HUDEP-2 (cell line): ENCODE results near the gene IFRD2.
"Not testable (repeated sequence)": the region's sequence is repeated elsewhere in the genome, so short reads cannot be mapped to it uniquely, and the experiment has no call there.

Source experiments
- DNase-seq, 76 experiments: peaks; one replicate each; lab custom pipeline; 2025; ENCODE audit not compliant: unreplicated experiment in 76 of 76; lab: John Stamatoyannopoulos, UW

Gene IFRD2

DNA sequence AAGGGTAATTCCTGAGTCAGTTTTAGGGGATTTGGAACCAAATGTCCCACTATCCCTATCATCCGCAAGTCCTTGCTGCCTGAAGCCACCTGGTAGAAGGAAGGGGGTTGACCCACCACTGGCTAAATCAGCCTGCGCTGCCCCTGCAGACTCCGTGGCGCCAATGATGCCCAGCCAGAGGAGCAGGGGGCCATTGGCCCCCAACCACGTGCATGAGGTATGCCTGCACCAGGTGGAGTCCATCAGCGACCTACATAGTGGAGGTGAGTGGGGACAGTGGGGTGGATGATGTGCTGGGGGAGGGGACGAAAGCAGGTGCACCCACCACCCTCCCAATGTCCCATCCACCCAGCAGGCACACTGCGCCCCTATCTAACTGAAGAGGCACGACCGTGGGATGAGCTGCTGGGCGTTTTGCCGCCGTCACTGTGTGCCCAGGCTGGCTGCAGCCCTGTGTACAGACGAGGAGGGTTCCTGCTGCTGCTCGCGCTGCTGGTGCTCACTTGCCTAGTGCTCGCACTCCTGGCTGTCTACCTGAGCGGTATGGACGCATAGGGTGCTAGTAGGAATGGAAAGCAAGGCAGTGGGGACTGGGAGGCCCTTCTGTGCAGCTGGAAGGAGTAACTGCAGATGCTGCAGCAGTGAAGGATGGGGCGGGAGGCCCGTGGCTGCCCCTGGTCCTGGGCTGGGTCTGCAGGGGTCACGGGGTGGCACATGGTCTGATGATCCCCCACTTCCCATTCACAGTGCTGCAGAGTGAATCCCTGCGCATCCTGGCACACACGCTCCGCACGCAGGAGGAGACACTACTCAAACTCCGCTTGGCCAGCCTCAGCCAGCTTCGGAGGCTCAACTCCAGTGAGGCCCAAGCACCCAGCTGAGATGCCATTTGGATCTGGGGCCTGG lies 5.7 kb downstream of the IFRD2 start:
- DNase-seq = no peak

- not testable (repeated sequence) for DNase-seq
These were observed 8.1 kb downstream of the IFRD2 start for GRCh38 chr3:50284121-50284520.

DNA sequence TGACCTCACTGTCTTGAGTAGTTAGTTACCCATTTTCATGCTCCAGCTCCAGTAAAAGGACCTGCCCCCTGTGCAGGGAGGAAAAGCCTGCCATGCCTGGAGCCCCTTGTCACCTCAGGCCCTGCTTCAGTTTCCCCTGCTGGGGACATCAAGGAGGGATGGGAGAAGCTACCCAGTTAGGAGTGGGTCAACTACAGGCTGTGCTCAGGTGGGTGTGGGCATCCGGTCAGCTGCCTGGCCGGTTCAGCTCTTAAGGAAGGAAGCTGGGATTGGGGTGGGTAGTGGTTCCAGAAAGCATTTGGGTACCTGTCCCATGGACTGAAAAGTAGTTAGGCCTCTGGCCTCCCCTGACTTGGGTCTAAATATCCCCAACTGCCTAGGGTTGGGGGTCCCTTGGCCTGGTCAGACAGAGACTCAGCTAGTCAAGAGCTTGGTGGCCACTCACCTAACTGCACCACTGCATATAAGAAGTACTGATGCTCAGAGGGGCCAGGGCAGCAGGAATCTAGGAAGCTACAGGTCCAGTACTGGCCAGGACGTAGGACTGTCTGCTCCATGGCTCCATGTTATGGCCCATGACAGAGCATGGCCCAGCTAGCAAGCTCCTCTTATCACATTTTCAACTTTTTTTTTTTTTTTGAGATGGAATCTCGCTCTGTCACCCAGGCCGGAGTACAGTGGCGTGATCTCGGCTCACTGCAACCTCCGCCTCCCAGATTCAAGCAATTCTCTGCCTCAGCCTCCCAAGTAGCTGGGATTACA lies 12.8 kb downstream of the IFRD2 start:
- no peak for DNase-seq

GRCh38 chr3:50278880-50279224 lies 13.4 kb downstream of the IFRD2 start, which contains the start of gene LSMEM2:
TSS of gene LSMEM2 (plus strand) at chr3:50279087. CDS start at chr3:50279114, 27 bp downstream.
- DNase-seq = no peak

DNA sequence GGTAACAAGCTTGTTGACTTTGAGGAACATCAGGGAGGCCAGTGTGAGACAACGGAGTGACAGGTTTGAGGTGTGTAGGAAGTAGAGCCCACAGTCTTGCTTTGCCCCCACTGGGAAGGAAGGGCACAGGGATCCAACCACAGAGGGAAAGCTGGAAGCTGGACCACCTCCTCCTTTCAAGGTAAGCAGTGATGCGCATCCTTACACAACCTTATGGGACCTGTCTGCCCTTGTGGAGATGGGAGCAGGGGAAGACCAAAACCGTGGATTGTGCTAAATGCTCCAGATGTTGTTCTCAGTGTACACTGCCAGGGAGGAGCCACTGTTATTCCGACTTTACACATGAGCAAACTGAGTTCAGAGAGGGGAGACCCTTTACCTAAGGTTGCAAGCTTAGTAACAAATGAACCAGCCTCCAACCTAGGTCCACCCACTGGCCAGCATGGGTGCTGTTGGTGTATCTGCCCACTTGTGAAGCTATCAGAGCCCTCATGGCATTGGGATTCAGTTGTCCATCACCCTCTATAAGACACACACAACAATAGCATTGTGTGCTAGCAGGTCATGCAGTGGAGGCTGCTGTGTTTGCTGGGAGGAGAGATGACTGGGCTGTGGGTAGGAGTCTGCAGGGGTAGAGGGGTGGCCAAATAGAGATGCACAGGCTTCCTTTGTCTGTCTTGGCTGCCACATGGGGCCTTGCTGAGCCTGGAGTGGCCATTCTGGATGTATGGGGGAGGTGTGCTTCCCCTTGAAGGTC lies 13.9 kb downstream of the IFRD2 start:
- no peak for DNase-seq

- no peak for DNase-seq
These were observed 15.5 kb downstream of the IFRD2 start for GRCh38 chr3:50276762-50277101.

- no peak for DNase-seq
These were observed 16.1 kb downstream of the IFRD2 start for GRCh38 chr3:50275996-50276761.

GRCh38 chr3:50275141-50275995 lies 16.9 kb downstream of the IFRD2 start:
- DNase-seq = no peak

DNA sequence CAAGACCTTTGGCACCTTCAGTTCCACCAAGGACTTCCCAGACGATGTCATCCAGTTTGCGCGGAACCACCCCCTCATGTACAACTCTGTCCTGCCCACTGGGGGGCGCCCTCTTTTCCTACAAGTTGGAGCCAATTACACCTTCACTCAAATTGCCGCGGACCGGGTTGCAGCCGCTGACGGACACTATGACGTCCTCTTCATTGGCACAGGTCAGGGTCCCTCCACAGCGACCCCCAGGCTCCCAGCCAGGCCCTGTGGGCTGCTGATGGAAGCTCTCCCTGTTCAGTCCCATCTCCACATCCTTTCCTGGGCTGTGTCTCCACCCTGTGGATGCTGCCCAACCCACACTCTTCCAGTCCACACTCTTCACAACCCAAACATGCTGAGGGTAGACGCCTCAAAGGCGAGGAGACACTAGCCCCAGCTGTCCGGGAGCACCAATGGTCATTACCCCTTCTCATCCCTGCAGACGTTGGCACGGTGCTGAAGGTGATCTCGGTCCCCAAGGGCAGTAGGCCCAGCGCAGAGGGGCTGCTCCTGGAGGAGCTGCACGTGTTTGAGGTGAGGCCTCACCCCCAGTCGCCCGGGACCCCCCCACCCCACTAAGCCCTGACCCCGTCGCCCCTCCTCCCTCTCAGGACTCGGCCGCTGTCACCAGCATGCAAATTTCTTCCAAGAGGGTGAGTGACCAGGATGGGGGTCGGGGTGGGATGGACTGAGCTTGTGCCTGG lies 17.7 kb downstream of the IFRD2 start:
- DNase-seq = peak in 48 of 76 experiments; percentile 3 to 53 (median 32)

DNA sequence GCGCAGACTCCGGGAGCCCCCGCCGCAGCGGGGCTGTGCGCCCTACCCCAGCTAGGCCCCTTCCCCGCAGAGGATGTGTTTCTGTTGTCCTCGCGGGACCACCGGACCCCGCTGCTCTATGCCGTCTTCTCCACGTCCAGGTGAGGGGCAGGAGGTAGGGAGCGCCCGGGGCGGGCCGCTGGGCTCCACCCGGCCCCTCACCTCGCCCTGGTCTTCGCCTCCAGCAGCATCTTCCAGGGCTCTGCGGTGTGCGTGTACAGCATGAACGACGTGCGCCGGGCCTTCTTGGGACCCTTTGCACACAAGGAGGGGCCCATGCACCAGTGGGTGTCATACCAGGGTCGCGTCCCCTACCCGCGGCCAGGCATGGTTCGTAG lies 18.6 kb downstream of the IFRD2 start:
- DNase-seq = no peak

DNA sequence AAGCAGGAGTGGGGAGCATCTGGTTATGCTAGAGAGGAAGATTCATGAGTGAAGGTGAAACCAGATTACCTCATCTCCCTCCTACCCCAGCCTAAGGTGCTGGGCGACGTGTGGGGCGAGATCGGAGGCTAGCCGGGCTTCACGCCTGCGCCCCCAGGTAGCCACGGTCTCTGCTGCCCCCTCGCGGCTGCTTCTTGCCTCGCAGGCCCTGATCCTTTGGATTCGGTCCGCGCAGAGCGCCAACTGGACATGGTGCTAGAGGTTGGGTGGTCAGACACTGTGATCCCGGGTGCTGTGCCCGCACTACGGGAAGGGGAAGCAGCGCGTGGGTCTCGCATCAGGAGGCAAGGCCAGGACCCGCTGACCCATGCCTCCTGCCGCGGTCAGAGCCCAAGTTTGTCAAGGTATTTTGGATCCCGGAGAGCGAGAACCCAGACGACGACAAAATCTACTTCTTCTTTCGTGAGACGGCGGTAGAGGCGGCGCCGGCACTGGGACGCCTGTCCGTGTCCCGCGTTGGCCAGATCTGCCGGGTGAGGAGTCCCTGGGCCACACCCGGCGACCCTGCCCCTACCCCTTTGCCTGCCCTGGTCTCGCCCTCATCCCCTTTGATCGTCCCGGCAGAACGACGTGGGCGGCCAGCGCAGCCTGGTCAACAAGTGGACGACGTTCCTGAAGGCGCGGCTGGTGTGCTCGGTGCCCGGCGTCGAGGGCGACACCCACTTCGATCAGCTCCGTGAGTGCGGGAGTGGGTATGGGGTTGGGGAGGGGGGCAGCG lies 19.1 kb downstream of the IFRD2 start:
- peak in 68 of 76 experiments; percentile 3 to 91 (median 64) for DNase-seq

DNA sequence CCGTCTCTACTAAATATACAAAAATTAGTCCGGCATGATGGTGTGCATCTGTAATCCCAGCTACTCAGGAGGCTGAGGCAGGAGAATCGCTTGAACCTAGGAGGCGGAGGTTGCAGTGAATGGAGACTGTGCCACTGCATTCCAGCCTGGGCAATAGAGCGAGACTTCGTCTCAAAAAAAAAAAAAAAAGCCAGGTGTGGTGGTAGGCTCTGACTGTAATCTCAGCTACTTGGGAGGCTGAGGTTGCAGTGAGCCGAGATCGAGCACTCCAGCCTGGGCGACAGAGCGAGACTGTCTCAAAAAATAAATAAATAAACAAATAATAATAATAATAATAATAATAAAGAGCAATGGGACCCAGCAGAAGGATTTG lies 19.7 kb downstream of the IFRD2 start:
- not testable (repeated sequence) for DNase-seq

- DNase-seq = no peak
These were observed 20.8 kb downstream of the IFRD2 start for GRCh38 chr3:50271314-50271936.

GRCh38 chr3:50270422-50271224 lies 21.6 kb downstream of the IFRD2 start:
- no peak for DNase-seq

GRCh38 chr3:50269977-50270413 lies 22.2 kb downstream of the IFRD2 start:
- peak in 2 of 76 experiments; percentile 1 to 6 for DNase-seq

GRCh38 chr3:50269460-50269859 lies 22.8 kb downstream of the IFRD2 start:
- DNase-seq = no peak
